ES-I3 (cell line): ENCODE measurements around the gene SECTM1.

ENCODE experiments used
- H3K36me3 ChIP-seq: 2 replicates; pipeline ENCODE4 v1.6.1; 2013; ENCODE audit warnings: mild to moderate bottlenecking, low read length, control low read depth, moderate library complexity; ENCODE audit not compliant: insufficient read depth
- H3K4me1 ChIP-seq: 2 replicates; pipeline ENCODE4 v1.6.1; 2013; ENCODE audit warnings: mild to moderate bottlenecking, control low read depth, low read length; ENCODE audit not compliant: insufficient read depth
- H3K9ac ChIP-seq: 2 replicates; pipeline ENCODE4 v1.6.1; 2013; ENCODE audit warnings: low read depth, mild to moderate bottlenecking, low read length, moderate library complexity
- H3K9me3 ChIP-seq: 2 replicates; pipeline ENCODE4 v1.6.1; 2013; ENCODE audit warnings: mild to moderate bottlenecking, low read length, moderate library complexity; ENCODE audit not compliant: control insufficient read depth, insufficient read depth

Gene SECTM1

GRCh38 chr17:82320140-82320840 lies 13.3 kb downstream of the SECTM1 start:
- Histone ChIP-seq H3K9ac (no peak overlapping the region), H3K4me1 (no peaks in the 10 kb centered on the region; the same call in 1 of the 2 replicates), H3K9me3 (no peaks in the 10 kb centered on the region), H3K36me3 (no peaks in the 10 kb centered on the region)

- Histone ChIP-seq H3K9ac (no peak overlapping the region), H3K4me1 (no peaks in the 10 kb centered on the region; the same call in 1 of the 2 replicates), H3K36me3 (no peaks in the 10 kb centered on the region)
These were observed 13.9 kb downstream of the SECTM1 start for GRCh38 chr17:82319619-82320062.

GRCh38 chr17:82318772-82319606 lies 14.6 kb downstream of the SECTM1 start:
- no peaks in the 10 kb centered on the region for H3K36me3 ChIP-seq
- no peak overlapping the region for H3K9ac ChIP-seq
- H3K9me3 ChIP-seq: no peaks in the 10 kb centered on the region
- H3K4me1 ChIP-seq: no peaks in the 10 kb centered on the region; the same call in 1 of the 2 replicates

More at GRCh38 chr17:82319619-82320062, 13.9 kb downstream of the SECTM1 start:
- H3K9me3 ChIP-seq: no peaks in the 10 kb centered on the region

GRCh38 chr17:82318169-82318498 lies 15.4 kb downstream of the SECTM1 start:
- no peaks in the 10 kb centered on the region for H3K9me3 ChIP-seq
- H3K9ac ChIP-seq: no peak overlapping the region
- H3K4me1 ChIP-seq: no peaks in the 10 kb centered on the region; the same call in 1 of the 2 replicates
- H3K36me3 ChIP-seq: no peaks in the 10 kb centered on the region

GRCh38 chr17:82317394-82318168 lies 16.0 kb downstream of the SECTM1 start, which contains the start of gene CD7:
CD7 (minus strand) TSS chr17:82317608; CDS start chr17:82317495, 113 bp downstream.
- no peaks in the 10 kb centered on the region for H3K9me3 ChIP-seq
- H3K9ac ChIP-seq: no peak within 1 kb of the TSS
- no peaks in the 10 kb centered on the region for H3K36me3 ChIP-seq
- H3K4me1 ChIP-seq: no peaks in the 10 kb centered on the region; the same call in 1 of the 2 replicates

GRCh38 chr17:82316651-82317393 lies 16.7 kb downstream of the SECTM1 start:
- no peak overlapping the region for H3K9ac ChIP-seq
- H3K4me1 ChIP-seq: no peaks in the 10 kb centered on the region; the same call in 1 of the 2 replicates
- no peaks in the 10 kb centered on the region for H3K36me3 ChIP-seq
- no peaks in the 10 kb centered on the region for H3K9me3 ChIP-seq

GRCh38 chr17:82315703-82316358 lies 17.7 kb downstream of the SECTM1 start:
- Histone ChIP-seq H3K9ac (no peak overlapping the region), H3K9me3 (no peaks in the 10 kb centered on the region), H3K4me1 (no peaks in the 10 kb centered on the region; the same call in 1 of the 2 replicates), H3K36me3 (no peaks in the 10 kb centered on the region)

GRCh38 chr17:82314727-82315605 lies 18.6 kb downstream of the SECTM1 start:
- no peaks in the 10 kb centered on the region for H3K9me3 ChIP-seq
- H3K36me3 ChIP-seq: no peaks in the 10 kb centered on the region
- no peak overlapping the region for H3K9ac ChIP-seq
- no peaks in the 10 kb centered on the region; the same call in 1 of the 2 replicates for H3K4me1 ChIP-seq

GRCh38 chr17:82314012-82314726 lies 19.4 kb downstream of the SECTM1 start:
- H3K36me3 ChIP-seq: no peaks in the 10 kb centered on the region
- H3K4me1 ChIP-seq: no peaks in the 10 kb centered on the region; the same call in 1 of the 2 replicates
- H3K9ac ChIP-seq: no peak overlapping the region
- H3K9me3 ChIP-seq: no peaks in the 10 kb centered on the region

GRCh38 chr17:82313195-82314011 lies 20.2 kb downstream of the SECTM1 start:
- Histone ChIP-seq H3K4me1 (no peaks in the 10 kb centered on the region; the same call in 1 of the 2 replicates), H3K9me3 (no peaks in the 10 kb centered on the region), H3K9ac (no peak overlapping the region), H3K36me3 (no peaks in the 10 kb centered on the region)

- Histone ChIP-seq H3K4me1 (no peaks in the 10 kb centered on the region; the same call in 1 of the 2 replicates), H3K9me3 (no peaks in the 10 kb centered on the region), H3K36me3 (no peaks in the 10 kb centered on the region), H3K9ac (no peak overlapping the region)
These were observed 21.6 kb downstream of the SECTM1 start for GRCh38 chr17:82311971-82312370.
